Measurements from ENCODE around the gene SHKBP1.

- TF ChIP-seq CTCF (conservative IDR thresholded peaks at IDR 0.05; ENCODE audit: low read depth, low read length) (no peak), EZH2 (IDR thresholded peaks at IDR 0.05; ENCODE audit: low read length, unreplicated experiment) (no peak), EZH2phosphoT487 (IDR thresholded peaks at IDR 0.05; ENCODE audit: borderline replicate concordance, low read length) (no peak)
Observed at GRCh38 chr19:40542202-40542859, 34.3 kb upstream of the SHKBP1 start.

Measured in PC-3 (cell line).